ENCODE data around the gene ZNHIT1. TPM values are rescaled to one million over a fixed set of nuclear protein-coding genes. Genes with fewer than 3 reads are reported as not detected.

ZNHIT1 gene
- total RNA-seq, 1 experiment from 2014 or later, result 69.7 TPM

GRCh38 chr7:101235522-101235921 is 17.6 kb downstream of the ZNHIT1 start:
- Histone ChIP-seq H3K36me3 (ENCODE audit: control insufficient read depth, insufficient read depth, low read length) (no peaks in the 10 kb centered on the region), H3K27ac (ENCODE audit: low read length) (no peak overlapping the region)
- in situ Hi-C loops (cut with HindIII; ENCODE audit: low pct_unique_long_range_greater_than_20kb, low sequenced_read_pairs), result no loop called here

GRCh38 chr7:101236292-101236835 is 18.4 kb downstream of the ZNHIT1 start:
- BruUV-seq (replicated peaks), result no TSS peak
- Histone ChIP-seq H3K27ac (ENCODE audit: low read length) (no peak overlapping the region), H3K4me1 (ENCODE audit: control insufficient read depth, insufficient read depth, low read length) (peaks cover 6% of the 10 kb centered on the region; the same call in 1 of the 2 replicates), H3K27me3 (ENCODE audit: control insufficient read depth, insufficient read depth, low read length) (no peaks in the 10 kb centered on the region), H3K9me3 (ENCODE audit: control insufficient read depth, insufficient read depth, low read depth, low read length) (no peaks in the 10 kb centered on the region), H3K36me3 (ENCODE audit: control insufficient read depth, insufficient read depth, low read length) (no peaks in the 10 kb centered on the region), H3K4me3 (ENCODE audit: low read depth in 2 of 2, low read length in 2 of 2) (no peak overlapping the region)
- POLR2A ChIA-PET, result no interaction called here
- ATAC-seq, result no peak
- intact Hi-C loops (cut with micrococcal nuclease; ENCODE audit: unreplicated experiment), result no loop called here
- TF ChIP-seq SIN3A (IDR thresholded peaks at IDR 0.05; ENCODE audit: borderline replicate concordance, insufficient read depth, low read depth, low read length), result no peak
- TF ChIP-seq REST (IDR thresholded peaks at IDR 0.05; ENCODE audit: insufficient read depth in 1 of 2, low read depth in 2 of 2, low read length in 1 of 2), result no peak
- no peak for TF ChIP-seq CTCF (IDR thresholded peaks at IDR 0.05)
- TF ChIP-seq TCF7L2 (IDR thresholded peaks at IDR 0.05; ENCODE audit: low read depth, low read length), result no peak
- no peak for TF ChIP-seq POLR2AphosphoS5 (IDR thresholded peaks at IDR 0.05; ENCODE audit: low read depth, low read length)
- no peak for DNase-seq (ENCODE audit: low read depth, low spot score)
- in situ Hi-C loops (cut with HindIII; ENCODE audit: low pct_unique_long_range_greater_than_20kb, low sequenced_read_pairs), result no loop called here
- CTCF ChIA-PET, result no interaction called here

More at GRCh38 chr7:101235522-101235921, 17.6 kb downstream of the ZNHIT1 start:
- no peak overlapping the region for H3K4me3 ChIP-seq (ENCODE audit: low read depth in 2 of 2, low read length in 2 of 2)
- no TSS peak for BruUV-seq (replicated peaks)
- peaks cover 6% of the 10 kb centered on the region; the same call in 1 of the 2 replicates for H3K4me1 ChIP-seq (ENCODE audit: control insufficient read depth, insufficient read depth, low read length)
- TF ChIP-seq REST (IDR thresholded peaks at IDR 0.05; ENCODE audit: insufficient read depth in 1 of 2, low read depth in 2 of 2, low read length in 1 of 2) (no peak), SIN3A (IDR thresholded peaks at IDR 0.05; ENCODE audit: borderline replicate concordance, insufficient read depth, low read depth, low read length) (no peak), POLR2AphosphoS5 (IDR thresholded peaks at IDR 0.05; ENCODE audit: low read depth, low read length) (no peak), CTCF (IDR thresholded peaks at IDR 0.05) (no peak), TCF7L2 (IDR thresholded peaks at IDR 0.05; ENCODE audit: low read depth, low read length) (no peak)
- no peak for ATAC-seq
- ChIA-PET POLR2A (no interaction called here), CTCF (no interaction called here)
- H3K27me3 ChIP-seq (ENCODE audit: control insufficient read depth, insufficient read depth, low read length), result no peaks in the 10 kb centered on the region
- H3K9me3 ChIP-seq (ENCODE audit: control insufficient read depth, insufficient read depth, low read depth, low read length), result no peaks in the 10 kb centered on the region
- no peak for DNase-seq (ENCODE audit: low read depth, low spot score)
- intact Hi-C loops (cut with micrococcal nuclease; ENCODE audit: unreplicated experiment), result no loop called here
